ENCODE data around the gene ESCO1. TPM values are rescaled to one million over a fixed set of nuclear protein-coding genes. Genes with fewer than 3 reads are reported as not detected.

Gene ESCO1
- total and polyA plus RNA-seq, 2 of the 13 experiments (the other 11 are each of a cell fraction or from before 2014, with no cell fraction given), result 6.3 to 19.4 TPM

GRCh38 chr18:21550510-21550970, 50.0 kb downstream of the ESCO1 start (continued):
- no peak for TF ChIP-seq TRAFD1 (CRISPR knock-in tag; IDR thresholded peaks at IDR 0.05; ENCODE audit: borderline replicate concordance)
- no peak for TF ChIP-seq DDIT3 (CRISPR knock-in tag; IDR thresholded peaks at IDR 0.05)
- no peak for TF ChIP-seq ZNF737 (CRISPR knock-in tag; IDR thresholded peaks at IDR 0.05; ENCODE audit: borderline replicate concordance)
- TF ChIP-seq ZNF790 (CRISPR knock-in tag; IDR thresholded peaks at IDR 0.05; ENCODE audit: borderline replicate concordance), result no peak
- no peak for TF ChIP-seq NR1H2 (CRISPR knock-in tag; IDR thresholded peaks at IDR 0.05; ENCODE audit: borderline replicate concordance, low read depth)
- no peak for TF ChIP-seq CSRNP2 (CRISPR knock-in tag; conservative IDR thresholded peaks at IDR 0.05; ENCODE audit: low read depth)
- TF ChIP-seq STAG1 (CRISPR knock-in tag; IDR thresholded peaks at IDR 0.05), result no peak
- TF ChIP-seq HIVEP1 (CRISPR knock-in tag; IDR thresholded peaks at IDR 0.05), result no peak
- peak; percentile 35; the same call in 1 of the 2 replicates for TF ChIP-seq DPF2 (CRISPR knock-in tag; IDR thresholded peaks at IDR 0.05; ENCODE audit: borderline replicate concordance, low read depth)
- no peak for TF ChIP-seq ZBTB3 (CRISPR knock-in tag; IDR thresholded peaks at IDR 0.05; ENCODE audit: borderline replicate concordance, low read depth)
- TF ChIP-seq ZNF747 (CRISPR knock-in tag; IDR thresholded peaks at IDR 0.05; ENCODE audit: borderline replicate concordance), result no peak
- no peak for TF ChIP-seq SNAPC4 (CRISPR knock-in tag; IDR thresholded peaks at IDR 0.05)
- no peak for TF ChIP-seq ZNF7 (CRISPR knock-in tag; IDR thresholded peaks at IDR 0.05)
- TF ChIP-seq ZNF510 (CRISPR knock-in tag; IDR thresholded peaks at IDR 0.05; ENCODE audit: low read depth), result no peak
- TF ChIP-seq ZNF552 (CRISPR knock-in tag; IDR thresholded peaks at IDR 0.05; ENCODE audit: borderline replicate concordance), result no peak
- TF ChIP-seq ZNF547 (CRISPR knock-in tag; IDR thresholded peaks at IDR 0.05), result no peak
- no peak for TF ChIP-seq GATAD1 (CRISPR knock-in tag; IDR thresholded peaks at IDR 0.05)
- TF ChIP-seq ZNF232 (CRISPR knock-in tag; IDR thresholded peaks at IDR 0.05; ENCODE audit: borderline replicate concordance), result no peak
- peak; percentile 82 for TF ChIP-seq ARNTL (CRISPR knock-in tag; IDR thresholded peaks at IDR 0.05)
- no peak for TF ChIP-seq ZFP36 (IDR thresholded peaks at IDR 0.05; ENCODE audit: borderline replicate concordance, low read depth, low read length, partially characterized antibody)
- no peak for TF ChIP-seq ZBTB38 (CRISPR knock-in tag; IDR thresholded peaks at IDR 0.05)
